NK-92 (cell line): Measurements from ENCODE around the gene TUBGCP3.
"Not testable (repeated sequence)": the region's sequence is repeated elsewhere in the genome, so short reads cannot be mapped to it uniquely, and the experiment has no call there.

Experiments used
- DNase-seq: peaks from one replicate; lab custom pipeline; 2025; ENCODE audit not compliant: unreplicated experiment; lab: John Stamatoyannopoulos, UW

TUBGCP3 gene

GRCh38 chr13:112580211-112580610 lies 7.7 kb downstream of the TUBGCP3 start:
- no peak for DNase-seq

- DNase-seq, result no peak
Observed at GRCh38 chr13:112579310-112579843, 8.6 kb downstream of the TUBGCP3 start.

- no peak for DNase-seq
Observed at GRCh38 chr13:112576768-112577167, 11.2 kb downstream of the TUBGCP3 start.

- DNase-seq, result no peak
Observed at GRCh38 chr13:112576191-112576590, 11.8 kb downstream of the TUBGCP3 start.

GRCh38 chr13:112575675-112576074 lies 12.3 kb downstream of the TUBGCP3 start:
- no peak for DNase-seq

GRCh38 chr13:112574834-112575613 lies 12.9 kb downstream of the TUBGCP3 start:
- DNase-seq, result no peak

- DNase-seq, result no peak
Observed at GRCh38 chr13:112574416-112574815, 13.5 kb downstream of the TUBGCP3 start.

GRCh38 chr13:112573710-112574109 lies 14.2 kb downstream of the TUBGCP3 start:
- no peak for DNase-seq

- DNase-seq, result no peak
Observed at GRCh38 chr13:112572366-112572765, 15.6 kb downstream of the TUBGCP3 start.

- no peak for DNase-seq
Observed at GRCh38 chr13:112569821-112570220, 18.1 kb downstream of the TUBGCP3 start.

- DNase-seq, result no peak
Observed at GRCh38 chr13:112567161-112567862, 20.6 kb downstream of the TUBGCP3 start.

GRCh38 chr13:112562786-112563383 lies 25.1 kb downstream of the TUBGCP3 start:
- no peak for DNase-seq

- DNase-seq, result no peak
Observed at GRCh38 chr13:112562254-112562653, 25.7 kb downstream of the TUBGCP3 start.

- DNase-seq, result no peak
Observed at GRCh38 chr13:112561478-112561877, 26.5 kb downstream of the TUBGCP3 start.

GRCh38 chr13:112558696-112559418 lies 29.1 kb downstream of the TUBGCP3 start:
- DNase-seq, result no peak

GRCh38 chr13:112556600-112556999 lies 31.4 kb downstream of the TUBGCP3 start:
- no peak for DNase-seq

- DNase-seq, result no peak
Observed at GRCh38 chr13:112554214-112554850, 33.6 kb downstream of the TUBGCP3 start.

GRCh38 chr13:112548975-112549374 lies 39.0 kb downstream of the TUBGCP3 start:
- not testable (repeated sequence) for DNase-seq

- no peak for DNase-seq
Observed at GRCh38 chr13:112545856-112546255, 42.1 kb downstream of the TUBGCP3 start.
